ENCODE results near the gene PPP5C. TPM values are rescaled to one million over a fixed set of nuclear protein-coding genes. Genes with fewer than 3 reads are reported as not detected.

The PPP5C gene
- total and polyA plus RNA-seq, 2 of the 8 experiments (the other 6 are each of a cell fraction or from before 2014, with no cell fraction given), result 112 to 156 TPM

- H4K5ac ChIP-seq (ENCODE audit: insufficient read length, low read depth, low read length), result peak overlapping the region; percentile 84
- no peaks in the 10 kb centered on the region for H3K9me3 ChIP-seq (ENCODE audit: insufficient read depth in 2 of 2, low read depth in 1 of 2, low read length in 1 of 2)
- peak overlapping the region; percentile 77 for H2BK120ac ChIP-seq (replicated peaks; ENCODE audit: low read depth, low read length)
- peaks cover 3% of the 10 kb centered on the region for H3K79me1 ChIP-seq (ENCODE audit: low read depth, low read length)
- 0 out of 2 replicates have a peak overlapping the region, but pooled peaks have one; percentile 9 for H2BK15ac ChIP-seq (ENCODE audit: low read length)
- CTCF ChIA-PET (ENCODE audit: partially characterized antibody), result interaction anchor here (0.9 to 15.2 kb wide), 12 partner anchors 9 to 121 kb away, joined by 3 to 254 read pairs (median 4); no protein-coding TSS in a partner anchor
- H3K27ac ChIP-seq (ENCODE audit: low read depth, low read length), result no peak overlapping the region
- no peak for DNase-seq (ENCODE audit: low read depth in 1 of 2, low spot score in 2 of 2)
- H2BK5ac ChIP-seq (ENCODE audit: low read depth, low read length), result peak overlapping the region; percentile 87
- peak overlapping the region in 2 of 4 experiments; percentile 13 to 64; a peak in 1 of 7 replicates for H3K9ac ChIP-seq (replicated peaks in 1 of 4; ENCODE audit: extremely low read depth in 1 of 4, low read depth in 3 of 4, low read length in 3 of 4)
- no peak overlapping the region for H2AFZ ChIP-seq (ENCODE audit: low read length)
- H2BK20ac ChIP-seq (ENCODE audit: low read length), result peak overlapping the region; percentile 92; the same call in 1 of the 2 replicates
- H2AK5ac ChIP-seq (ENCODE audit: low read depth, low read length), result no peak overlapping the region
- H3K4me2 ChIP-seq (ENCODE audit: insufficient read depth in 1 of 2, low read depth in 2 of 2, low read length in 2 of 2), result peak overlapping the region; percentile 80 to 89
- 0 out of 8 replicates have a peak, but pooled peaks cover 0 to 2% (median 0%) of the 10 kb centered on the region in 4 experiments for H3K36me3 ChIP-seq (ENCODE audit: control insufficient read depth in 2 of 4, insufficient read depth in 4 of 4, low read length in 3 of 4)
- H4K8ac ChIP-seq (ENCODE audit: extremely low read depth, insufficient read depth, low read length), result 0 out of 2 replicates have a peak overlapping the region, but pooled peaks have one; percentile 57
- peak overlapping the region; percentile 88; the same call in 1 of the 2 replicates for H2BK12ac ChIP-seq (ENCODE audit: low read depth, low read length)
- peaks cover under 1 to 31% (median 22%) of the 10 kb centered on the region in 4 experiments; a peak in 6 of 7 replicates for H3K4me1 ChIP-seq (replicated peaks in 1 of 4; ENCODE audit: control insufficient read depth in 3 of 4, insufficient read depth in 4 of 4, low read length in 3 of 4)
- H3K56ac ChIP-seq (replicated peaks; ENCODE audit: insufficient read length, low read depth, low read length), result peak overlapping the region; percentile 39
- 10% methylated on average over 11 of the region's 11 CpGs; no CpG with 5 or more reads in 1 of the 2 experiments for WGBS, 2 experiments (ENCODE audit: extremely low coverage in 1 of 2, insufficient coverage in 1 of 2, insufficient read length in 1 of 2, insufficient replicate concordance in 2 of 2, low coverage in 1 of 2, low lambda C conversion rate in 2 of 2, missing lambda C conversion rate in 1 of 2)
- TF ChIP-seq MAX (IDR thresholded peaks at IDR 0.05), result peak; percentile 25; the same call in 1 of the 2 replicates
- TF ChIP-seq CEBPB (IDR thresholded peaks at IDR 0.05; ENCODE audit: low read depth, low read length), result peak; percentile 84
- TF ChIP-seq FOSL1 (IDR thresholded peaks at IDR 0.05; ENCODE audit: insufficient read depth, low read depth, low read length), result no peak
- peak overlapping the region; percentile 4 for H3K14ac ChIP-seq (ENCODE audit: insufficient read length)
- peak overlapping the region; percentile 94 for H3K18ac ChIP-seq (ENCODE audit: extremely low read depth, low read length)
- peaks cover 35% of the 10 kb centered on the region for H3K23me2 ChIP-seq (ENCODE audit: low read depth, low read length)
- H3K23ac ChIP-seq (ENCODE audit: insufficient read length), result no peak overlapping the region
- peak overlapping the region; percentile 94 for H4K91ac ChIP-seq (replicated peaks; ENCODE audit: insufficient read length, low read length)
- POLR2A ChIA-PET (ENCODE audit: partially characterized antibody), result interaction anchor here (0.7 to 1.8 kb wide), 9 partner anchors 9 to 90 kb away, joined by 3 to 5 read pairs (median 3); partner anchors contain the start of genes PNMA8A and PNMA8B
- H3K4me3 ChIP-seq (ENCODE audit: extremely low read depth in 1 of 4, insufficient read depth in 2 of 4, low read depth in 3 of 4, low read length in 4 of 4), result peak overlapping the region; percentile 25 to 63 (median 40); a peak in 7 of 8 replicates
- peak overlapping the region; percentile 92 for H3K4ac ChIP-seq (replicated peaks; ENCODE audit: insufficient read length, low read depth, low read length)
- no peak for FAIRE-seq
- H3K79me2 ChIP-seq (ENCODE audit: control insufficient read depth in 1 of 2, insufficient read depth in 2 of 2, low read length in 2 of 2), result peaks cover 0 to 16% of the 10 kb centered on the region in 2 experiments; a peak in 2 of 4 replicates
- H4K20me1 ChIP-seq (replicated peaks in 1 of 2; ENCODE audit: control insufficient read depth in 1 of 2, insufficient read depth in 2 of 2, low read length in 2 of 2), result peaks cover 8 to 14% of the 10 kb centered on the region in 2 experiments
- H3K27me3 ChIP-seq (replicated peaks in 1 of 4; ENCODE audit: control insufficient read depth in 3 of 4, extremely low read depth in 1 of 4, insufficient read depth in 3 of 4, low read length in 3 of 4), result peaks cover 0 to 39% (median 25%) of the 10 kb centered on the region in 4 experiments; a peak in 6 of 7 replicates
Observed at GRCh38 chr19:46408664-46409039, 61.8 kb downstream of the PPP5C start.

All from H1 (cell line).